K562 (cell line): ENCODE measurements around the gene ZDHHC14. TPM values are rescaled to one million over a fixed set of nuclear protein-coding genes. Genes with fewer than 3 reads are reported as not detected.

Experiments
- BDP1 ChIP-seq: IDR thresholded peaks from 3 replicates; pipeline ENCODE4 v1.6.1; 2011; ENCODE audit not compliant: insufficient read length, insufficient read depth
- CREM ChIP-seq: IDR thresholded peaks from 2 replicates; pipeline ENCODE4 v1.6.1; 2014; ENCODE audit warnings: antibody characterized with exemption, low read depth
- DMBX1 ChIP-seq: fragments of 250-450 bp; sonication (Bioruptor Pico); IDR thresholded peaks from 2 replicates; pipeline ENCODE4 v1.8.0; 2022; ENCODE audit warnings: inconsistent platforms, mild to moderate bottlenecking, moderate library complexity, borderline replicate concordance
- ETV1 ChIP-seq: fragments of 450-650 bp; conservative IDR thresholded peaks from 2 replicates; pipeline ENCODE4 v1.6.1; 2016; ENCODE audit warnings: missing genetic modification characterization, control low read depth, low read depth, missing compliant biosample characterization
- MAFG ChIP-seq: fragments of 450-650 bp; conservative IDR thresholded peaks from 2 replicates; pipeline ENCODE4 v1.6.1; 2016; ENCODE audit warnings: missing genetic modification characterization, missing compliant biosample characterization
- PCBP1 ChIP-seq: fragments of 200-400 bp; formaldehyde crosslinking; IDR thresholded peaks from 2 replicates; pipeline ENCODE4 v1.6.1; 2018; ENCODE audit warnings: mild to moderate bottlenecking, low read depth, low read length; ENCODE audit not compliant: poor library complexity, severe bottlenecking
- PRDM10 ChIP-seq: fragments of 450-650 bp; IDR thresholded peaks from 2 replicates; pipeline ENCODE4 v1.6.1; 2018; ENCODE audit not compliant: partially characterized antibody
- RFX5 ChIP-seq: IDR thresholded peaks from 2 replicates; pipeline ENCODE4 v1.6.1; 2011; ENCODE audit warnings: low read depth, mild to moderate bottlenecking, improper control_type of control experiment, low read length
- RREB1 ChIP-seq: fragments of 250-450 bp; sonication (Bioruptor Pico); IDR thresholded peaks from 2 replicates; pipeline ENCODE4 v1.4.0; 2020
- SMAD1 ChIP-seq: fragments of 150-350 bp; IDR thresholded peaks from 2 replicates; pipeline ENCODE4 v1.6.1; 2014; ENCODE audit warnings: low read length, low read depth; ENCODE audit not compliant: partially characterized antibody
- SP2 ChIP-seq: IDR thresholded peaks from 2 replicates; pipeline ENCODE4 v1.6.1; 2011; ENCODE audit warnings: mild to moderate bottlenecking, low read depth, low read length, moderate library complexity; ENCODE audit not compliant: poor library complexity, severe bottlenecking; ENCODE audit errors: extremely low read depth
- THRB ChIP-seq: fragments of 450-650 bp; formaldehyde crosslinking; conservative IDR thresholded peaks from 2 replicates; pipeline ENCODE4 v1.4.0; 2022; ENCODE audit warnings: mild to moderate bottlenecking, missing genetic modification characterization
- ZNF232 ChIP-seq: sonication (generic); formaldehyde crosslinking; IDR thresholded peaks from 2 replicates; pipeline ENCODE4 v1.8.0; 2022; ENCODE audit warnings: mild to moderate bottlenecking, missing genetic modification reagents
- ZNF354B ChIP-seq: fragments of 250-450 bp; sonication (Bioruptor Pico); IDR thresholded peaks from 2 replicates; pipeline ENCODE4 v1.4.0; 2020
- ZNF511 ChIP-seq: sonication (generic); formaldehyde crosslinking; IDR thresholded peaks from 2 replicates; pipeline ENCODE4 v1.8.0; 2022; ENCODE audit warnings: mild to moderate bottlenecking, missing genetic modification reagents
- ZNF785 ChIP-seq: fragments of 250-450 bp; sonication (Bioruptor Pico); IDR thresholded peaks from 2 replicates; pipeline ENCODE4 v1.4.0; 2020; ENCODE audit warnings: mild to moderate bottlenecking
- polyA plus RNA-seq, 8 experiments: library from polyadenylated mRNA; depleted of rRNA in 4 of 8; stranded (reverse) in 5 of 8; unstranded in 3 of 8; fragments of >200 nt; fragmentation: Nextera tagmentation in 2 of 8; fragmentation: Illumina TruSeq in 1 of 8; extraction: Ambion mirVana in 2 of 8; extraction: Trizol in 1 of 8; gene quantifications; 2 replicates each; pipeline versions ENCODE4 v1.2.1 to v1.2.3, GENCODE V29; 2011 to 2014; ENCODE audit warnings: inconsistent platforms in 1 of 8, missing spikeins in 1 of 8
- total RNA-seq, 7 experiments: library from RNA; depleted of rRNA in 6 of 7; stranded (reverse); fragments of >200 nt in 6 of 7; fragmentation: Illumina TruSeq in 2 of 7; extraction: Trizol in 2 of 7; gene quantifications; 2 replicates each; pipeline versions ENCODE4 v1.2.1 to v1.2.3, GENCODE V29; 2011 to 2021; ENCODE audit warnings: low replicate concordance in 1 of 7

ZDHHC14 gene
- total and polyA plus RNA-seq, 9 of the 15 experiments (the other 6 are each of a cell fraction or from before 2014, with no cell fraction given) = 0.92 to 23.1 (median 13.8) TPM

- peak; percentile 41 for TF ChIP-seq PRDM10
- no peak for TF ChIP-seq DMBX1
- TF ChIP-seq MAFG (tag) = no peak
- no peak for TF ChIP-seq RFX5
- TF ChIP-seq ZNF785 (CRISPR knock-in tag) = no peak
- peak; percentile 81 for TF ChIP-seq CREM
- TF ChIP-seq BDP1 = no peak
- TF ChIP-seq SMAD1 = no peak
- TF ChIP-seq ZNF511 (CRISPR knock-in tag) = no peak
- 0 out of 2 replicates have a peak, but pooled peaks have one; percentile 17 for TF ChIP-seq ZNF232
- TF ChIP-seq ZNF354B (CRISPR knock-in tag) = no peak
- no peak for TF ChIP-seq PCBP1
- peak; percentile 52; the same call in 1 of the 2 replicates for TF ChIP-seq RREB1 (CRISPR knock-in tag)
- TF ChIP-seq ETV1 (tag) = no peak
- no peak for TF ChIP-seq SP2
- TF ChIP-seq THRB = no peak
Measured at GRCh38 chr6:157379656-157380457, 1.1 kb upstream of the ZDHHC14 start (continued).
